Esophagus muscularis mucosa (tissue), 3 donors: ENCODE results near the gene PPP1R27.

ENCODE experiments used
- POLR2A ChIP-seq: fragments of 450-650 bp; IDR thresholded peaks from one replicate; pipeline ENCODE4 v1.6.1; 2017; ENCODE audit warnings: antibody characterized with exemption, moderate library complexity, mild to moderate bottlenecking, low read depth
- TF ChIP-seq, protein P1 (sequence below), 3 experiments: fragments of 200-600 bp in 2 of 3; fragments of 450-650 bp in 1 of 3; sonication (generic) in 2 of 3; IDR thresholded peaks; one replicate each; pipeline ENCODE4 v1.5.1; 2017 to 2019; ENCODE audit warnings: antibody characterized with exemption in 3 of 3, mild to moderate bottlenecking in 2 of 3, moderate library complexity in 1 of 3

DNA sequence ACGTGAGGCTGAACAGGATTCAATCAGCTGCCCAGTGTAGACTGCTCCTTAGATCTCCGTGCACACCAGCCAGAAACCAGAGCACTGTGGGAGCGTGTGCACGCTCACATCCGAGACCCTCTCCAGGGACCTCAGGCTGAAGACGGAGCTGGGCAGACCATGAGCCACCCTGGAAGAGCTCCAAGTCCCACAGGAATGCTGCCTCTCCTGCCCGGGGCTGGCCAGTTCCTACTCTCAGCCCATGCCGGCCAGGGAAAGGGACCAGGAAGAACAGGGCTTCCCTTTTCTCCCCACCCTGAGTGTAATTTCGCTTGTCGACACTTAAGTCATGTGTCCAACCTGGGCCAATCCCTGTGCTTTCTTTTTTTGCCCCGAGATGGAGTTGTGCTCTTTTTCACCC, 49.7 kb upstream of the PPP1R27 start:
- TF ChIP-seq, protein P1, sequence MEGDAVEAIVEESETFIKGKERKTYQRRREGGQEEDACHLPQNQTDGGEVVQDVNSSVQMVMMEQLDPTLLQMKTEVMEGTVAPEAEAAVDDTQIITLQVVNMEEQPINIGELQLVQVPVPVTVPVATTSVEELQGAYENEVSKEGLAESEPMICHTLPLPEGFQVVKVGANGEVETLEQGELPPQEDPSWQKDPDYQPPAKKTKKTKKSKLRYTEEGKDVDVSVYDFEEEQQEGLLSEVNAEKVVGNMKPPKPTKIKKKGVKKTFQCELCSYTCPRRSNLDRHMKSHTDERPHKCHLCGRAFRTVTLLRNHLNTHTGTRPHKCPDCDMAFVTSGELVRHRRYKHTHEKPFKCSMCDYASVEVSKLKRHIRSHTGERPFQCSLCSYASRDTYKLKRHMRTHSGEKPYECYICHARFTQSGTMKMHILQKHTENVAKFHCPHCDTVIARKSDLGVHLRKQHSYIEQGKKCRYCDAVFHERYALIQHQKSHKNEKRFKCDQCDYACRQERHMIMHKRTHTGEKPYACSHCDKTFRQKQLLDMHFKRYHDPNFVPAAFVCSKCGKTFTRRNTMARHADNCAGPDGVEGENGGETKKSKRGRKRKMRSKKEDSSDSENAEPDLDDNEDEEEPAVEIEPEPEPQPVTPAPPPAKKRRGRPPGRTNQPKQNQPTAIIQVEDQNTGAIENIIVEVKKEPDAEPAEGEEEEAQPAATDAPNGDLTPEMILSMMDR (IDR thresholded peaks at IDR 0.05) = no peak
- TF ChIP-seq POLR2A = no peak
